Measurements from ENCODE around the gene MYH11.

Gene MYH11

DNA sequence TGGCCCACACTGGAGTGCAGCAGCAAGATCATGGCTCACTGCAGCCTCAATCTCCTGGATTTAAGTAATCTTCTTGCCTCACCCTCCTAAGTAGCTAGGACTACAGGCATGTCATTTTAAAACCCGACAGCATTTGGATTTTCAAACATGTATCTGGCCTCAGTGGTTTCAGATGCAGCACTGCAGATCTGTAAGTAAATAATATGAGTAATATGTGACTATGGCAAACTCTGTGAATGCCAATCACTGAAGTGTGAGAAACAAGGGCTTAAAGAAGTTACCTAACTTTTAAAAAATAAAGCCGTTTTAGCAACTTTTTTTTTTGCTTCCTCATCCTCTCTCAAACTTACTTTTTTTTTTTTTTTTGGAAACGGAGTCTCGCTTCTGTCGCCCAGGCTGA is 19.7 kb upstream of the MYH11 start:
- no peak for TF ChIP-seq FOXP2 (optimal IDR thresholded peaks at IDR 0.05; ENCODE audit: borderline replicate concordance, extremely low read depth, extremely low read length, insufficient read depth)
- TF ChIP-seq TAF1 (IDR thresholded peaks at IDR 0.05; ENCODE audit: borderline replicate concordance, insufficient read depth, low read length) = no peak
- TF ChIP-seq POLR2AphosphoS5 (IDR thresholded peaks at IDR 0.05; ENCODE audit: low read depth, low read length) = no peak
- TF ChIP-seq, protein P1, sequence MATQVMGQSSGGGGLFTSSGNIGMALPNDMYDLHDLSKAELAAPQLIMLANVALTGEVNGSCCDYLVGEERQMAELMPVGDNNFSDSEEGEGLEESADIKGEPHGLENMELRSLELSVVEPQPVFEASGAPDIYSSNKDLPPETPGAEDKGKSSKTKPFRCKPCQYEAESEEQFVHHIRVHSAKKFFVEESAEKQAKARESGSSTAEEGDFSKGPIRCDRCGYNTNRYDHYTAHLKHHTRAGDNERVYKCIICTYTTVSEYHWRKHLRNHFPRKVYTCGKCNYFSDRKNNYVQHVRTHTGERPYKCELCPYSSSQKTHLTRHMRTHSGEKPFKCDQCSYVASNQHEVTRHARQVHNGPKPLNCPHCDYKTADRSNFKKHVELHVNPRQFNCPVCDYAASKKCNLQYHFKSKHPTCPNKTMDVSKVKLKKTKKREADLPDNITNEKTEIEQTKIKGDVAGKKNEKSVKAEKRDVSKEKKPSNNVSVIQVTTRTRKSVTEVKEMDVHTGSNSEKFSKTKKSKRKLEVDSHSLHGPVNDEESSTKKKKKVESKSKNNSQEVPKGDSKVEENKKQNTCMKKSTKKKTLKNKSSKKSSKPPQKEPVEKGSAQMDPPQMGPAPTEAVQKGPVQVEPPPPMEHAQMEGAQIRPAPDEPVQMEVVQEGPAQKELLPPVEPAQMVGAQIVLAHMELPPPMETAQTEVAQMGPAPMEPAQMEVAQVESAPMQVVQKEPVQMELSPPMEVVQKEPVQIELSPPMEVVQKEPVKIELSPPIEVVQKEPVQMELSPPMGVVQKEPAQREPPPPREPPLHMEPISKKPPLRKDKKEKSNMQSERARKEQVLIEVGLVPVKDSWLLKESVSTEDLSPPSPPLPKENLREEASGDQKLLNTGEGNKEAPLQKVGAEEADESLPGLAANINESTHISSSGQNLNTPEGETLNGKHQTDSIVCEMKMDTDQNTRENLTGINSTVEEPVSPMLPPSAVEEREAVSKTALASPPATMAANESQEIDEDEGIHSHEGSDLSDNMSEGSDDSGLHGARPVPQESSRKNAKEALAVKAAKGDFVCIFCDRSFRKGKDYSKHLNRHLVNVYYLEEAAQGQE (IDR thresholded peaks at IDR 0.05; ENCODE audit: insufficient read depth in 1 of 2, low read depth in 2 of 2, low read length in 2 of 2) = no peak
- no peak for TF ChIP-seq SIN3A (IDR thresholded peaks at IDR 0.05; ENCODE audit: borderline replicate concordance, insufficient read depth, low read length)

- TF ChIP-seq SIN3A (IDR thresholded peaks at IDR 0.05; ENCODE audit: borderline replicate concordance, insufficient read depth, low read length) (no peak), TAF1 (IDR thresholded peaks at IDR 0.05; ENCODE audit: borderline replicate concordance, insufficient read depth, low read length) (no peak), POLR2AphosphoS5 (IDR thresholded peaks at IDR 0.05; ENCODE audit: low read depth, low read length) (no peak), FOXP2 (optimal IDR thresholded peaks at IDR 0.05; ENCODE audit: borderline replicate concordance, extremely low read depth, extremely low read length, insufficient read depth) (no peak)
- TF ChIP-seq, protein P1 (IDR thresholded peaks at IDR 0.05; ENCODE audit: insufficient read depth in 1 of 2, low read depth in 2 of 2, low read length in 2 of 2) = no peak
Observed at GRCh38 chr16:15874745-15875314, 18.0 kb upstream of the MYH11 start.

DNA sequence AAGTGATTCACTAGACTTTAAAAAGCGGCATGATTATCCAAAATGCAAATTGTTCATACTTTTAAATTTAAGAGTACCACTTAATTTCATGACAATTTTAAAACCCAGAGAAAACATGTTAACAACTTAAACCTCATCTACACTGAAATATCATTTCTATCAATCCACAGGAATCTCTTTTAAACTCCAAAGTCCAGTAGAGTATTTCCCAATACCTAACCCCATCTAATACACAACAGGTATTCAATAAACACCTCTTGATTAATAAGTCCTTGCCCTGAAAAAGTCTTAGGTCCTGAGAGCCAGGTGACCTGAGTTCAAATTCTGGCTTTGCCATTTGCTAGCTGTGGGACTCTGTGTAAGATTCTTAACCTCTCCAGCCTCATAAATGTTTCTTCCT is 16.9 kb upstream of the MYH11 start:
- TF ChIP-seq SIN3A (IDR thresholded peaks at IDR 0.05; ENCODE audit: borderline replicate concordance, insufficient read depth, low read length) = no peak

DNA sequence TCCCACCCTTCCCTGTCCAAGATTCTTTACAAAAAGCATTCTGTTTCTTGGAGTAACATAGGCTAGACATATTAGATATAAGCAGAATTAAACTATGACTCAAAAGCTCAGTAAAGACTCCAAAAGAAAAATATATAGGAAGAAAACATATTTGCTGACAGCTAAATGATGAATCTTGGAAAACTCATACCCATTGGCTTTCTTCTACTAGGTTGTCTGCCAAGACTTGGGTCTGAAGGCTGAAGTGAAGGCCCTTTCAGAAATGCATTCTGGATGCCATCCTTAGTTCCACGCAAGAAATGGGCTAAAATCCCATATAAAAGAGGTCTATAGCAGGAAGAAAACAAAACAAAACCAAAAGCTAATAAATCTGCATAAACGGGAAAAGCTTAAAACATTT is 16.5 kb upstream of the MYH11 start:
- no peak for TF ChIP-seq SIN3A (IDR thresholded peaks at IDR 0.05; ENCODE audit: borderline replicate concordance, insufficient read depth, low read length)
- TF ChIP-seq, protein P1 (IDR thresholded peaks at IDR 0.05; ENCODE audit: insufficient read depth in 1 of 2, low read depth in 2 of 2, low read length in 2 of 2) = no peak
- no peak for TF ChIP-seq TAF1 (IDR thresholded peaks at IDR 0.05; ENCODE audit: borderline replicate concordance, insufficient read depth, low read length)

DNA sequence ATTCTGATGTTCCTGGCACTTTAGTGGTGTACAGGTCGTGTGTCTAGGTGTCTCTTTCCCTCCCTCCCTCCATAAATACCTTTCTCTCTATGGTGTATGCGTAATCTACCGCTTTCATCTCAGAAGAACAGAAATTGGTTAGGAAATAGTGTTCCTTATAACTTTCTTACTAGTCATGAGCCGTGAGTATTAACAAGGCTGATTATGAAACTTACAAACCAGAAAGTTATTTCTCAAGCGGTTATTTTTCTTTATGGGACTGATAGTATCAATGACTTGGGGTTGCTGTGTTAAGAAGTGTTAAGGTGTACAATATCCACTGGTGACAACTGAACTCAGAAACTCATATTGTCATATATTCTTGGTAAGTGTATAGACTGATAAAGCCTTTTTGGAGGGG is 13.2 kb upstream of the MYH11 start:
- TF ChIP-seq SIN3A (IDR thresholded peaks at IDR 0.05; ENCODE audit: borderline replicate concordance, insufficient read depth, low read length) = no peak
- TF ChIP-seq TAF1 (IDR thresholded peaks at IDR 0.05; ENCODE audit: borderline replicate concordance, insufficient read depth, low read length) = no peak
- TF ChIP-seq POLR2AphosphoS5 (IDR thresholded peaks at IDR 0.05; ENCODE audit: low read depth, low read length) = no peak
- TF ChIP-seq FOXP2 (optimal IDR thresholded peaks at IDR 0.05; ENCODE audit: borderline replicate concordance, extremely low read depth, extremely low read length, insufficient read depth) = no peak
- TF ChIP-seq, protein P1 (IDR thresholded peaks at IDR 0.05; ENCODE audit: insufficient read depth in 1 of 2, low read depth in 2 of 2, low read length in 2 of 2) = no peak

Measured in PFSK-1 (cell line).